ENCODE results near the gene TMEM235.

- TF ChIP-seq JUND (IDR thresholded peaks at IDR 0.05) (no peak), CTCF (IDR thresholded peaks at IDR 0.05) (no peak), TAF1 (IDR thresholded peaks at IDR 0.05; ENCODE audit: borderline replicate concordance, low read depth, low read length) (no peak), CHD2 (IDR thresholded peaks at IDR 0.05; ENCODE audit: low read length, partially characterized antibody) (no peak), POLR2AphosphoS5 (IDR thresholded peaks at IDR 0.05; ENCODE audit: low read depth, low read length) (no peak), USF1 (IDR thresholded peaks at IDR 0.05; ENCODE audit: borderline replicate concordance, low read depth) (no peak), TEAD4 (IDR thresholded peaks at IDR 0.05; ENCODE audit: borderline replicate concordance, insufficient read depth) (no peak), RFX5 (IDR thresholded peaks at IDR 0.05; ENCODE audit: low read length) (no peak), RCOR1 (IDR thresholded peaks at IDR 0.05; ENCODE audit: low read length) (no peak), ELF1 (IDR thresholded peaks at IDR 0.05) (no peak), GABPA (IDR thresholded peaks at IDR 0.05; ENCODE audit: low read depth) (no peak)
Observed at GRCh38 chr17:78272914-78273258, 41.5 kb downstream of the TMEM235 start.

Data from SK-N-SH (cell line).